GM12878 (cell line): ENCODE data around the gene MRRF. TPM values are rescaled to one million over a fixed set of nuclear protein-coding genes. Genes with fewer than 3 reads are reported as not detected.

Source experiments
- ATAC-seq: fragments of 200-7000 bp; cut with Tn5 transposase; 3 replicates; pipeline ENCODE4 v1.9.1; 2020; ENCODE audit warnings: mild to moderate bottlenecking, moderate library complexity
- BruUV-seq: library from RNA; stranded (reverse); fragments of 400-500 nt; replicated peaks from 2 replicates; lab custom pipeline; 2021; lab: Mats Ljungman, UMichigan
- CTCF ChIA-PET: fragments of 300-600 bp; sonication (Branson Sonifier 250); formaldehyde crosslinking; extraction: SDS; loops from one replicate; lab custom pipeline; 2021; ENCODE audit warnings: inconsistent platforms; lab: Yijun Ruan, JAX
- POLR2A ChIA-PET: fragments of 350-600 bp; formaldehyde crosslinking; extraction: SDS; loops from one replicate; lab custom pipeline; 2021; ENCODE audit warnings: inconsistent platforms; lab: Charles Lee
- RAD21 ChIA-PET: fragments of 300-600 bp; sonication (Branson Sonifier 250); formaldehyde crosslinking; loops from one replicate; lab custom pipeline; 2023; ENCODE audit warnings: antibody characterized with exemption; ENCODE audit not compliant: unreplicated experiment; lab: Charles Lee
- SMC1A ChIA-PET: fragments of 300-600 bp; sonication (Branson Sonifier 250); formaldehyde crosslinking; loops from one replicate; lab custom pipeline; 2023; ENCODE audit not compliant: unreplicated experiment, uncharacterized antibody; lab: Charles Lee
- DNase-seq: peaks from one replicate; pipeline ENCODE4 v3.0.0-alpha.2; 2011; ENCODE audit warnings: low read depth, low spot score
- FAIRE-seq: peaks from 3 replicates; lab custom pipeline; 2011; peaks lifted over from hg19 to GRCh38; lab: Jason Lieb, UNC
- H2AFZ ChIP-seq: 2 replicates; pipeline ENCODE4 v1.6.0; 2011; ENCODE audit warnings: low read depth, low read length, control low read depth; ENCODE audit not compliant: control insufficient read depth
- H3K27ac ChIP-seq: 2 replicates; pipeline ENCODE4 v1.5.1; 2011; ENCODE audit warnings: control low read depth; ENCODE audit not compliant: control insufficient read depth, insufficient read depth
- H3K27me3 ChIP-seq, 2 experiments: replicated peaks in 1 of 2; 2 replicates each; pipeline versions ENCODE4 v1.6.0 to v1.6.1; 2011; ENCODE audit warnings: low read length in 1 of 2; ENCODE audit not compliant: control insufficient read depth in 2 of 2, insufficient read depth in 2 of 2
- H3K36me3 ChIP-seq, 2 experiments: 2 replicates each; pipeline ENCODE4 v1.5.1; 2011; ENCODE audit warnings: low read length in 1 of 2; ENCODE audit not compliant: control insufficient read depth in 2 of 2, insufficient read depth in 2 of 2
- H3K4me1 ChIP-seq: 2 replicates; pipeline ENCODE4 v1.6.1; 2011; ENCODE audit warnings: mild to moderate bottlenecking, low read length, moderate library complexity, mixed read lengths; ENCODE audit not compliant: control insufficient read depth, insufficient read depth
- H3K4me2 ChIP-seq: 2 replicates; pipeline ENCODE4 v1.6.0; 2011; ENCODE audit warnings: control low read depth; ENCODE audit not compliant: control insufficient read depth, insufficient read depth
- H3K4me3 ChIP-seq: fragments of 200-600 bp; sonication (generic); 2 replicates; pipeline ENCODE4 v1.5.1; 2016
- H3K79me2 ChIP-seq: 2 replicates; pipeline ENCODE4 v1.6.0; 2011; ENCODE audit warnings: low read length; ENCODE audit not compliant: control insufficient read depth, insufficient read depth
- H3K9ac ChIP-seq: 2 replicates; pipeline ENCODE4 v1.8.0; 2011; ENCODE audit warnings: low read length, control low read depth, mixed read lengths; ENCODE audit not compliant: control insufficient read depth, insufficient read depth
- H3K9me3 ChIP-seq: replicated peaks from 3 replicates; pipeline ENCODE4 v1.5.1; 2011; ENCODE audit warnings: mild to moderate bottlenecking, low read length; ENCODE audit not compliant: control insufficient read depth, insufficient read depth
- H4K20me1 ChIP-seq: 2 replicates; pipeline ENCODE4 v1.6.0; 2011; ENCODE audit not compliant: control insufficient read depth, insufficient read depth
- BCL11A ChIP-seq: IDR thresholded peaks from 2 replicates; pipeline ENCODE4 v1.6.1; 2011; ENCODE audit warnings: low read depth, low read length
- CREM ChIP-seq: IDR thresholded peaks from 2 replicates; pipeline ENCODE4 v1.6.1; 2014; ENCODE audit warnings: antibody characterized with exemption, low read depth
- EGR1 ChIP-seq, 2 experiments: IDR thresholded peaks; 1 replicate in 1 of 2; 2 replicates in 1 of 2; pipeline ENCODE4 v1.6.1; 2011 to 2012; ENCODE audit warnings: low read depth in 2 of 2, low read length in 2 of 2, borderline replicate concordance in 1 of 2, mild to moderate bottlenecking in 1 of 2, moderate library complexity in 1 of 2
- FOXK2 ChIP-seq: fragments of 450-650 bp; IDR thresholded peaks from 2 replicates; pipeline ENCODE4 v1.6.1; 2017; ENCODE audit warnings: mild to moderate bottlenecking, moderate library complexity
- GATAD2B ChIP-seq: fragments of 450-650 bp; conservative IDR thresholded peaks from 2 replicates; pipeline ENCODE4 v1.6.1; 2017; ENCODE audit warnings: low read depth, mild to moderate bottlenecking, moderate library complexity
- IKZF2 ChIP-seq, 2 experiments: fragments of 450-650 bp; IDR thresholded peaks; 2 replicates each; pipeline ENCODE4 v1.6.1; 2017; ENCODE audit warnings: mild to moderate bottlenecking in 2 of 2, moderate library complexity in 2 of 2
- MYC ChIP-seq: IDR thresholded peaks from 2 replicates; pipeline ENCODE4 v1.6.1; 2011; ENCODE audit warnings: mild to moderate bottlenecking, low read length, moderate library complexity, inconsistent platforms; ENCODE audit not compliant: insufficient read depth, insufficient replicate concordance, insufficient read length, severe bottlenecking
- RCOR1 ChIP-seq: conservative IDR thresholded peaks from 2 replicates; pipeline ENCODE4 v1.6.1; 2012; ENCODE audit warnings: low read depth, low read length, improper control_type of control experiment
- SMAD1 ChIP-seq: fragments of 450-650 bp; IDR thresholded peaks from 2 replicates; pipeline ENCODE4 v1.6.1; 2018; ENCODE audit warnings: mild to moderate bottlenecking, low read depth; ENCODE audit not compliant: partially characterized antibody
- ZBTB11 ChIP-seq: fragments of 450-650 bp; formaldehyde crosslinking; IDR thresholded peaks from 2 replicates; pipeline ENCODE4 v1.5.0; 2022; ENCODE audit warnings: mild to moderate bottlenecking, missing genetic modification characterization
- ZBTB33 ChIP-seq: fragments of 450-650 bp; IDR thresholded peaks from 2 replicates; pipeline ENCODE4 v1.6.1; 2017; ENCODE audit warnings: mild to moderate bottlenecking
- WGBS: methylation state at CpG from one replicate; pipeline ENCODE4 v1.1.6; 2016; ENCODE audit warnings: low lambda C conversion rate; ENCODE audit not compliant: insufficient replicate concordance, insufficient coverage; ENCODE audit errors: missing lambda C conversion rate; 5-methylcytosine and 5-hydroxymethylcytosine counted together
- in situ Hi-C: fragments of 300-500 bp; cut with MboI; formaldehyde crosslinking; loops from 9 replicates; pipeline ENCODE4 v1.14.3; 2018; ENCODE audit warnings: mixed read lengths
- intact Hi-C: fragments of 100-400 bp; cut with micrococcal nuclease; formaldehyde crosslinking; loops from one replicate; pipeline ENCODE4 v1.14.2; 2022; ENCODE audit not compliant: unreplicated experiment
- polyA plus RNA-seq, 11 experiments: library from polyadenylated mRNA; depleted of rRNA in 4 of 11; unstranded in 6 of 11; stranded (reverse) in 5 of 11; fragments of >200 nt; fragmentation: Nextera tagmentation in 4 of 11; fragmentation: Illumina TruSeq in 1 of 11; extraction: Ambion mirVana in 4 of 11; extraction: Trizol in 1 of 11; gene quantifications; 1 replicate in 1 of 11; 2 replicates in 10 of 11; pipeline versions ENCODE4 v1.2.1 to v1.2.3, GENCODE V29; 2011 to 2016; ENCODE audit warnings: inconsistent platforms in 2 of 11, missing spikeins in 2 of 11, low read depth in 1 of 11
- total RNA-seq, 4 experiments: library from RNA; depleted of rRNA in 3 of 4; stranded (reverse); fragments of >200 nt in 3 of 4; fragmentation: Illumina TruSeq in 1 of 4; extraction: Trizol in 1 of 4; gene quantifications; 2 replicates each; pipeline versions ENCODE4 v1.2.1 to v1.2.3, GENCODE V29; 2013 to 2021
- TF ChIP-seq, protein P1 (sequence below): fragments of 450-650 bp; IDR thresholded peaks from 2 replicates; pipeline ENCODE4 v1.6.1; 2014; ENCODE audit warnings: mild to moderate bottlenecking

The MRRF gene
- total and polyA plus RNA-seq, 10 of the 15 experiments (the other 5 are each of a cell fraction or from before 2014, with no cell fraction given): 64.8 to 112 (median 76.4) TPM

GRCh38 chr9:122225312-122226141 lies 39.2 kb upstream of the MRRF start:
- no peak overlapping the region for H3K27ac ChIP-seq
- no peak overlapping the region for H3K4me2 ChIP-seq
- H3K36me3 ChIP-seq: no peaks in the 10 kb centered on the region
- H3K9ac ChIP-seq: no peak overlapping the region
- WGBS: 74% methylated on average over 51 of the region's 51 CpGs
- SMC1A ChIA-PET: no interaction called here
- intact Hi-C loops (no loop called here), in situ Hi-C loops (no loop called here)
- H4K20me1 ChIP-seq: no peaks in the 10 kb centered on the region; the same call in 1 of the 2 replicates
- H3K9me3 ChIP-seq: no peaks in the 10 kb centered on the region
- no peak overlapping the region for H2AFZ ChIP-seq
- no peak overlapping the region for H3K4me3 ChIP-seq
- RAD21 ChIA-PET: no interaction called here
- peaks cover 11 to 23% of the 10 kb centered on the region in 2 experiments for H3K27me3 ChIP-seq
- POLR2A ChIA-PET: no interaction called here
- BruUV-seq: no TSS peak
- H3K4me1 ChIP-seq: no peaks in the 10 kb centered on the region
- CTCF ChIA-PET: no interaction called here
- no peaks in the 10 kb centered on the region for H3K79me2 ChIP-seq
- no peak for ATAC-seq
- no peak for FAIRE-seq
- DNase-seq: no peak
- TF ChIP-seq IKZF2 (IDR thresholded peaks at IDR 0.05) (no peak), SMAD1 (no peak), ZBTB33 (no peak), MYC (no peak), CREM (no peak), GATAD2B (no peak), FOXK2 (no peak), EGR1 (IDR thresholded peaks at IDR 0.05; ENCODE audit: borderline replicate concordance in 1 of 2, low read depth in 2 of 2, low read length in 2 of 2) (no peak), RCOR1 (no peak), BCL11A (no peak), ZBTB11 (no peak)
- TF ChIP-seq, protein P1, sequence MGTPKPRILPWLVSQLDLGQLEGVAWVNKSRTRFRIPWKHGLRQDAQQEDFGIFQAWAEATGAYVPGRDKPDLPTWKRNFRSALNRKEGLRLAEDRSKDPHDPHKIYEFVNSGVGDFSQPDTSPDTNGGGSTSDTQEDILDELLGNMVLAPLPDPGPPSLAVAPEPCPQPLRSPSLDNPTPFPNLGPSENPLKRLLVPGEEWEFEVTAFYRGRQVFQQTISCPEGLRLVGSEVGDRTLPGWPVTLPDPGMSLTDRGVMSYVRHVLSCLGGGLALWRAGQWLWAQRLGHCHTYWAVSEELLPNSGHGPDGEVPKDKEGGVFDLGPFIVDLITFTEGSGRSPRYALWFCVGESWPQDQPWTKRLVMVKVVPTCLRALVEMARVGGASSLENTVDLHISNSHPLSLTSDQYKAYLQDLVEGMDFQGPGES: no peak
